ENCODE data around the gene SSC5D. TPM values are rescaled to one million over a fixed set of nuclear protein-coding genes. Genes with fewer than 3 reads are reported as not detected.
A peak's percentile ranks its signal among the peaks of the same experiment; 100 is the strongest.

SSC5D gene
- polyA plus RNA-seq, 1 of the 3 experiments (the other 2 are of a cell fraction), result 4.9 TPM

- TF ChIP-seq, protein P1, sequence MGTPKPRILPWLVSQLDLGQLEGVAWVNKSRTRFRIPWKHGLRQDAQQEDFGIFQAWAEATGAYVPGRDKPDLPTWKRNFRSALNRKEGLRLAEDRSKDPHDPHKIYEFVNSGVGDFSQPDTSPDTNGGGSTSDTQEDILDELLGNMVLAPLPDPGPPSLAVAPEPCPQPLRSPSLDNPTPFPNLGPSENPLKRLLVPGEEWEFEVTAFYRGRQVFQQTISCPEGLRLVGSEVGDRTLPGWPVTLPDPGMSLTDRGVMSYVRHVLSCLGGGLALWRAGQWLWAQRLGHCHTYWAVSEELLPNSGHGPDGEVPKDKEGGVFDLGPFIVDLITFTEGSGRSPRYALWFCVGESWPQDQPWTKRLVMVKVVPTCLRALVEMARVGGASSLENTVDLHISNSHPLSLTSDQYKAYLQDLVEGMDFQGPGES (IDR thresholded peaks at IDR 0.05; ENCODE audit: low read depth, low read length), result no peak
- TF ChIP-seq POLR2AphosphoS5 (IDR thresholded peaks at IDR 0.05; ENCODE audit: low read depth, low read length) (no peak), FOSL2 (IDR thresholded peaks at IDR 0.05; ENCODE audit: borderline replicate concordance, low read depth) (no peak), MXI1 (IDR thresholded peaks at IDR 0.05; ENCODE audit: low read depth, low read length) (no peak)
- TF ChIP-seq, protein P2, sequence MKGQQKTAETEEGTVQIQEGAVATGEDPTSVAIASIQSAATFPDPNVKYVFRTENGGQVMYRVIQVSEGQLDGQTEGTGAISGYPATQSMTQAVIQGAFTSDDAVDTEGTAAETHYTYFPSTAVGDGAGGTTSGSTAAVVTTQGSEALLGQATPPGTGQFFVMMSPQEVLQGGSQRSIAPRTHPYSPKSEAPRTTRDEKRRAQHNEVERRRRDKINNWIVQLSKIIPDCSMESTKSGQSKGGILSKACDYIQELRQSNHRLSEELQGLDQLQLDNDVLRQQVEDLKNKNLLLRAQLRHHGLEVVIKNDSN (IDR thresholded peaks at IDR 0.05; ENCODE audit: borderline replicate concordance, low read depth), result no peak
These were observed 38.8 kb upstream of the SSC5D start (continued) for GRCh38 chr19:55449469-55449868.

DNA sequence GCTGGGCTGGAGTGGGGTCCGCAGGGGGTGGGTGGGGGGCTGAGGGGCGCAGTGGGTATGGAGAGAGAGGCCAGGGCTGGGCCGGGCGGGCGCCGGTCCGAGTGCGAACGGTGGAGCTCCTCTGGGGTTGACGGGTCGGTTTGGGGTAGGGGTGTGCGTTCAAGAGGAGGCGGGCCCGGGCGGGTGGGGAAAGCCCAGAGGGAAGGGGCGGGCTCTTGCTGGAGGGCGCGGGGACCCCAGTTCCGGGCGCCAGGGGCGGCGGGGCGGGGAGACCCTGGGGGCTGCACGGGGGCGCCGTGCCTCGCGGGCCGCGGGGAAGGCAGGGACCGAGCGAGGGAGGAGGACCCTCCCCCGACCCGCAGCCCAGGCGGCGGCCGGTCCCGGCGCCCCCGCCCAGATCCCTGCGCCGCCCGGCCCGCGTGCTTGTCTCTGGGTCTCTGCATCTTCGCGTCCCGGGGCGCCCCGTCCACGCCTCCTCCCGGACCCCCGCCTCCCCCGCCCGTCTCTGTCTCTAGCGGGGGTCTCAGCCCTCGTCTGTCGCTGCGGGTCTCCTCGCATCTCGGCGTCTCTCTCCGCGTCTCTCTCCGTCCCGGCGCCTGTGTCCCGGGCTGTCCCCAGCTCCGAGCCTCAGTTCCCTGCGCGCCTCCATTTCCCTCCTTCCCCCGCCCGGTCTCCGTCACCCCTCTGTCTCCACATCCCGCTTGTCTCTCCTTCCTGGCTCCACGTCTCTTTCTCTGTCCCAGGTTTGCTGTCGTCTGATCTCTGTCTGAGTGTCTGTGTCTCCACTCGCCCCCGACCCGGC lies 36.9 kb upstream of the SSC5D start:
- H3K4me2 ChIP-seq, result peak overlapping the region; percentile 68; the same call in 1 of the 2 replicates
- no peaks in the 10 kb centered on the region for H3K36me3 ChIP-seq (replicated peaks in 1 of 2; ENCODE audit: control insufficient read depth in 1 of 2, insufficient read depth in 2 of 2, low read length in 1 of 2)
- H4K20me1 ChIP-seq (ENCODE audit: insufficient read depth), result peaks cover 20% of the 10 kb centered on the region
- H3F3A ChIP-seq (replicated peaks; ENCODE audit: insufficient read depth), result peaks cover 21% of the 10 kb centered on the region
- no peak overlapping the region for H3K9ac ChIP-seq
- no peak overlapping the region for H2AFZ ChIP-seq (ENCODE audit: low read depth)
- H3K27ac ChIP-seq (ENCODE audit: low read depth in 2 of 2, low read length in 1 of 2), result no peak overlapping the region
- WGBS (ENCODE audit: low lambda C conversion rate), result 2% methylated on average over 33 of the region's 80 CpGs
- no peaks in the 10 kb centered on the region for H3K9me3 ChIP-seq
- ChIA-PET CTCF (interaction anchor here (1.1 to 4.0 kb wide), 5 partner anchors 16 to 310 kb away, joined by 3 to 26 read pairs (median 11); no protein-coding TSS in a partner anchor), POLR2A (interaction anchor here (1.1 kb wide), 1 partner anchor 10 kb away, joined by 5 read pairs; the partner anchor contains the start of gene ISOC2)
- peaks cover 20% of the 10 kb centered on the region for H3K27me3 ChIP-seq (ENCODE audit: insufficient read depth)
- DNase-seq, result peak; percentile 65
- peak overlapping the region; percentile 27 to 32; a peak in 1 of 4 replicates for H3K4me3 ChIP-seq (ENCODE audit: low read depth in 2 of 2, low read length in 1 of 2)
- no peaks in the 10 kb centered on the region for H3K9me2 ChIP-seq
- no peak for TF ChIP-seq NFIC (IDR thresholded peaks at IDR 0.05; ENCODE audit: borderline replicate concordance)
- TF ChIP-seq EZH2phosphoT487 (IDR thresholded peaks at IDR 0.05; ENCODE audit: borderline replicate concordance, low read depth), result peak; percentile 76; the same call in 1 of the 2 replicates
- H3K4me1 ChIP-seq (ENCODE audit: control insufficient read depth in 1 of 2, insufficient read depth in 2 of 2, low read depth in 1 of 2, low read length in 1 of 2), result peaks cover 0 to 14% of the 10 kb centered on the region in 2 experiments; a peak in 2 of 4 replicates
- no peaks in the 10 kb centered on the region for H3K79me2 ChIP-seq (ENCODE audit: insufficient read depth)

DNA sequence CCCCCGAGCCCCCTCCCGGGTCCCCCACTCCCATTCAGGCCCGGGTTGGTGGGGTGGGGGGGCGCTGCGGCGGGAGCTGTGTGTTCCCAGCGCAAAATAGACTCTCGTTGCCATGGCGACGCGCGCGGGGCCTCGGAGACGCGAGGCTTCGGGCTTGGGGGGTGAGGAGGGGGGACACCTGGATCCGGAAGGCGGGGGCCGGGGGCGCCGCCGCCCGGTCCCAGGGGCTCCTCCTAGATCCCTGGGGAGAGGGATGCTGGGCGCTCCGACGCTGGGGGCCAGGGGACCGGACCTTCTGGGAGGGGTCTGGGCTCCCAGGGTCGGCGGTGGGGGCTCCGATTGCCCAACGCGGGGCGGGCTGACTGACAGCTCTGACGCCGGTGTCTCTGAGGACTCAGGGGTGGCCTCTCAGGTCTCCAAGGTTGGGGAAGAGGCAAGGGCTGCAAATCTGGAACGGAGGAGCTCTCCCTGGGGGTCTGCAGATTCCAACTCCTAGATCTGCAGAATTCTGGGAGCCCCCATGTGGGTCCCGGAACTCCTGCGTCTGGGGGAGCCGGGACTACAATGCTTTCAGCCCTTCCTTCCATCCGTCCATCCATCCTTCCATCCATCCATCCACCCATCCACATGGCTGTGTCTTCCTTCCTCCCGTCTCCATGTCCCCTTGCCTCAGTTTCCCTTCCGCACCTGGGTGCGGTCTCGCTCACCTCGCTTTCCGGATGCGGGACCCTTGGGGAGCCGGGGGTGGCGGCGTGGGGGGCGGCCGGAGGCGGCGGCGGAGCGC lies 36.1 kb upstream of the SSC5D start:
- POLR2A ChIA-PET, result interaction anchor here (1.1 kb wide), 1 partner anchor 10 kb away, joined by 5 read pairs; the partner anchor contains the start of gene ISOC2

More for the DNA sequence above, 36.1 kb upstream of the SSC5D start:
- Histone ChIP-seq H3K27ac (ENCODE audit: low read depth in 2 of 2, low read length in 1 of 2) (no peak overlapping the region), H3K79me2 (ENCODE audit: insufficient read depth) (no peaks in the 10 kb centered on the region), H3K4me3 (ENCODE audit: low read depth in 2 of 2, low read length in 1 of 2) (peak overlapping the region; percentile 32 to 36; a peak in 2 of 4 replicates), H3K9ac (no peak overlapping the region), H3K36me3 (replicated peaks in 1 of 2; ENCODE audit: control insufficient read depth in 1 of 2, insufficient read depth in 2 of 2, low read length in 1 of 2) (no peaks in the 10 kb centered on the region), H3K27me3 (ENCODE audit: insufficient read depth) (peaks cover 16% of the 10 kb centered on the region), H4K20me1 (ENCODE audit: insufficient read depth) (peaks cover 17% of the 10 kb centered on the region), H3K4me2 (peak overlapping the region; percentile 68; the same call in 1 of the 2 replicates), H3K4me1 (ENCODE audit: control insufficient read depth in 1 of 2, insufficient read depth in 2 of 2, low read depth in 1 of 2, low read length in 1 of 2) (peaks cover 0 to 14% of the 10 kb centered on the region in 2 experiments; a peak in 2 of 4 replicates), H3K9me3 (no peaks in the 10 kb centered on the region), H3F3A (replicated peaks; ENCODE audit: insufficient read depth) (peaks cover 15% of the 10 kb centered on the region), H3K9me2 (no peaks in the 10 kb centered on the region), H2AFZ (ENCODE audit: low read depth) (no peak overlapping the region)
- CTCF ChIA-PET, result interaction anchor here (0.6 to 4.0 kb wide), 9 partner anchors 11 to 311 kb away, joined by 3 to 26 read pairs (median 5); no protein-coding TSS in a partner anchor
- DNase-seq, result peak; percentile 61
- WGBS (ENCODE audit: low lambda C conversion rate), result 12% methylated on average over 38 of the region's 57 CpGs
- TF ChIP-seq RFX5 (IDR thresholded peaks at IDR 0.05; ENCODE audit: low read length), result no peak
- TF ChIP-seq MAX (IDR thresholded peaks at IDR 0.05; ENCODE audit: low read depth), result no peak
- TF ChIP-seq, protein P3, sequence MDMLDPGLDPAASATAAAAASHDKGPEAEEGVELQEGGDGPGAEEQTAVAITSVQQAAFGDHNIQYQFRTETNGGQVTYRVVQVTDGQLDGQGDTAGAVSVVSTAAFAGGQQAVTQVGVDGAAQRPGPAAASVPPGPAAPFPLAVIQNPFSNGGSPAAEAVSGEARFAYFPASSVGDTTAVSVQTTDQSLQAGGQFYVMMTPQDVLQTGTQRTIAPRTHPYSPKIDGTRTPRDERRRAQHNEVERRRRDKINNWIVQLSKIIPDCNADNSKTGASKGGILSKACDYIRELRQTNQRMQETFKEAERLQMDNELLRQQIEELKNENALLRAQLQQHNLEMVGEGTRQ (IDR thresholded peaks at IDR 0.05; ENCODE audit: borderline replicate concordance, low read depth, low read length), result no peak
